Right lung (tissue), 5 donors: Measurements from ENCODE around the gene CASZ1. TPM values are rescaled to one million over a fixed set of nuclear protein-coding genes. Genes with fewer than 3 reads are reported as not detected.

Source experiments
- DNase-seq, 2 donors: peaks; one replicate each; pipeline ENCODE4 v3.0.0-alpha.2; 2013
- polyA plus RNA-seq, 5 donors: library from polyadenylated mRNA; unstranded; fragments of 120-200 nt; gene quantifications; one replicate each; pipeline versions ENCODE4 v1.2.1 to v1.2.3, GENCODE V29; 2013; ENCODE audit warnings: inconsistent platforms in 1 of 5, low replicate concordance in 1 of 5; ENCODE audit not compliant: insufficient read length in 5 of 5, insufficient read depth in 1 of 5

Gene CASZ1
- polyA plus RNA-seq, 5 donors = 14.9 to 21.4 (median 16.9) TPM

DNA sequence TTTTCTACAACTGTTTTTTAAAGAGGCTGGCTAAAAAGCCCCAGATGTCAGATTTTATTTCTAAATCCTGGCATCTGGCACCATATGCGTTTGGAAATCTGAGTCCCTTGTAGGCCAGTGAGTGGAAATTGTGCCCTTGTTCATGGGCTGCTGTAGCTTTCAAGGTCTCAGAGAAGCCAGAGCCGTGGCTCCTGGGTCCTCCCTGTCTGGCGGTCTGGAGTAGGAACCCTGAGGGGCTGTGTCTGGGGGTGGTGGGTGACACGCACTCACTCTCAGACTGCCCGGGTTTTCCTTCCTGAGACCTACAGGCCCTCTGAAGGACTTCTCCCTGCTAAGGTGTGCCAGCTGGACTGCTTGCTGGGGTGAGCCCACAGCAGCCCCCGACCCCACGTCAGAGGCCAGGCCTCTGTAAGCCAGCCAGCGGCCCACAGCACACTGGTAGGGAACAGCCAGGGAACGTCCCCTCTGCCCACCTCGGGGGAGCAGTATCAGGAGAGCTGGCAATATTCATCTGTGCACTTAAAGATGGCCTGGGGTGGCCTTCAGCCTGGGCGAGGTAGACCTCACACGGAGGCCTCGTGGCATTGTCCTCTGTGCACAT lies 170.2 kb downstream of the CASZ1 start:
- no peak for DNase-seq

DNA sequence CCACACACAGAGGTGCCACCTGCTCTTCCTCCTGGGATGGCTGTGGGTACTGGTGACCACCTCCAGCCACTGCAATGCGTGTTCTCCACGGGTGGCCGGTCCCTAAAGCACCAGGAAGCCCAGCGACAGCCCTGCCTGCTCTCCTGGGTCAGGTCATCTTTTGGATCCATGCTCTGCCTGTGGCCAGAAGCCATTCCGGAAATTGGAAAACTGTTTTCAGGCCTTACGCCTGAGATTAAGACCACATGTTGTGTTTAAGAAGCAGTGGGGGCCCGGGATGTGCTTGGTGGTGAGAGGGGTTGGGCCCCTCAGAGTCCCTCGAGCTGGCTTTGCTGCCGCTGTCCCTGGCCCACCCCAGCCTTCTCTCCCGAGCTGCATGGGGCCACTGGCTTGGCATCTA lies 170.9 kb downstream of the CASZ1 start:
- no peak for DNase-seq

DNA sequence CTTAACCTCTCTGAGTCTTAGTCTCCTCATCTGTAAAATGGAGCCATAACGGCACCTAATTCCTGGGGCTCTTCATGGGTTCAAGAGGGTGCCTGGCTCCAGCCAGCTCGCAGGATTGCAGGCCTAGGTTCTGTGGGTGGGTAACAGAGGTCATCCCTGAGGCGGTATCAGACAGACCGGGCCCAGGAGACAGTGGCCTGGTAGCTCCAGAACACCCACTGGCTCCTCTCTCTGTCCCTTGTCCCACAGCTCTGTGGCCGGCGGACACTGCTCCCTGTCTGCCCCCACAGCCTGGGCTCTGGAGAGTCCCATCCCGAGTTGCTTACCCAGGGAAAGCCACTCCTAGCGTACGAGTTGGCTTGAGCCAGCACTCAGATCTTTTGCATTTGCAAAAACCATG lies 171.4 kb downstream of the CASZ1 start:
- no peak for DNase-seq

DNA sequence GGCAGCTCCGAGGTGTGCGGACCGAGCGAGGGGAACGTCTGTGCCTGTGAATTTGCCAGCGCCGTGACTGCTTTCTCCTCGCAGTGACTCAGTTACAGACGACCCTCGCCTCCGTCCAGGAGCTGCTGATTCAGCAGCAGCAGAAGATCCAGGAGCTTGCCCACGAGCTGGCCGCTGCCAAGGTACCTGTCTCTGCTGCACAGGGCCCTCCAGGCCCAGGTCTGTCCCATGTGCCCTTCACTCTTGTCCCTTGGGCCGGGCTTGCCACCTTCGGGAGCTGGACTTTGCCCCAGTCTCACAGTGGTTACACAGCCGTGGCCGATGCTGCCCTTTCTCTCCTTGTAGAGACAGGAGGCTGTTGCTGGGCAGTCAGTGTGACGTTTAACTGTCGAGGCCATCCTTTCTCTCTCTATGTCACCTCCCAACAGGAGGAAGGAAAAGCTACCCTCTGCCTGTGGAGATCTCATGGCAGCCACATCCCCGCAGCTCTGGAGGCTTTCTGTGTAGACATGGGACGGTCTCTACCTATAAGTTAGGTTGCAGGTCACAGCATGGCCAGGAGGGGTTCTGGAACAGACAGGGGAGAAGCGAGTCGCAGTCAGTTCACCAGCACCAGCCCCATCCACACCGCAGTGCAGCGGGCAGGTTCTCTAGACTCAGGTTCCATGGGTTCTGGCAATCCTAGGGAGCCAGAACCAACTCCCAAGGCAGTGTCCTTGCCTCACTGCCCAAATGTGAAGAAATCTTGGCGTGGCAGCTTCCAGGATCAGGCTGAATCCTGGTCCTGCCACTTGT lies 172.0 kb downstream of the CASZ1 start:
- no peak for DNase-seq

DNA sequence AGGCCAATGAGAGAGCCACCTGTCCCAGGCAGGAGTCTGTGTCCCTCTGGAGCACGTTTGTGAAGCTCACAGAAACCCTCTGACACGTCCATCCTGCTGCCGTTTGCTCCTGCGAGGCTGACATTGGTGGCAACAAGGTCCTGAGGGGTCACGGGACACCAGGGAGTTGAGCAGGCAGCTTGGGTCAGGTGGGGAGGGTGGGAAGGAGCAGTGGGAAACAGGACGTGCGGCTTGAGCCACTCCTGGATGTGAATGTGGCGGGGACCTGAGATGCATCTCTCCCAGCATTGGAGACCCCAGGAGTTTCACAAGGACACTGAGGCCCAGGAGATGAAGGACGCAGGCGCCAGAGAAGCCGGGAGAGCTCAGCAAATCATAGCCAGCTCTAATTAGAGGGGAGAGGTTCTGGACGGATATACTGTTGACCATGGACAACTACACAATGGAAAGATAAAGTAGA lies 172.7 kb downstream of the CASZ1 start:
- no peak for DNase-seq

DNA sequence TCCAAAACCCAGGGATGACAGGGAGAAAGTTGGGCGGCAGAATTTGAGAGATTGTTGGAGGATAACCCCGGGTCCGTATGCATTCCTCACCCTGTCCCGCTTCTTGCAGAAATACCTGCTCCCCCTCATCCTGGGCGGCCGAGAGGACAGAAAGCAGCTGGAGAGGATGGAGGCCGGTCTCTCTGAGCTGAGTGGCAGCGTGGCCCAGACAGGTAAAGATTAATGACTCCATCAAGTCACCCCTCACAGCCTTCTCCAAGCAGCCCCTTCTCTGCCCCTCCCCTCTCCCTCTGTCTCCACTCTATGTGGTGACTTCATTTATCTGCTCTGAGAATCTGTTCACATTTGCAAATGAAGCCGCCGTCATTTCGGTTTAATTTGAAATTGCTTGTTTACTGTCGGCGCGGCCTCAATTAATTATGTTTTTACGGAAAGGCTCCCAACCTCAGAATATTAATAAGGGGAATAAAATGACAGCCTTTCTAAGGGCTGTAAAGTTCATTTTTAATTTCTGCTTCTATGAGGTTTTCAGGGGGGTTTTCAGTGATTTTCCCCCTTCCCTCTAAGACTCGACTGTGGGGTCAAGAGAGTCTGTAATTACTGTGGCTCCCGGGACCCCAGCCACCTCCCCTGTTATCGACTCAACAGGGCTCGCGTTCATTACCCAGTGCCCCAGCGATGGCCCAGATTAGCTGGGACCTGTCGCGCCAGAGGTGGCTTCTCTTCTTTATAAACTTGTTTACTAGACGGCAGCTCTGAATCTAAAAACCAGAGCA lies 173.3 kb downstream of the CASZ1 start:
- DNase-seq = no peak

DNA sequence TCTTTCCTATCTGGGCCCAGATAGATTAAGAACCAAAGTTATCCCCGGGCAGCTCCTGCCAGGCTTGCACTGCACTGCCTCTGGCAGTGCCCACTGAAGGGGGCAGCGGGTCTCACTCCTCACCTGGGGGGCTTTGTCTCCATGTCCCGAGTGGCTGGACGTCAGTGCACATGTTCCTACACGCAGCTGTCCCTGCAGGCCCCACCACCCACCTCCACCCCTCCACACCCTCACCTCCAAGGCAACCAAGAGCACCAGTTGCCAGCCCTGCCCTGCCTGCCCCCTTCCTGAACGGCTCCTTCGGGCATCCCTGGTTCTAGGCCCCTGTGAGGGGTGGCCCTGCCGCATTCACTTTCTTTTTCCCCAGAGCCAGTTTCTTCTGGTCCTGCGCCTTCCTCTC lies 174.5 kb downstream of the CASZ1 start:
- DNase-seq = no peak

DNA sequence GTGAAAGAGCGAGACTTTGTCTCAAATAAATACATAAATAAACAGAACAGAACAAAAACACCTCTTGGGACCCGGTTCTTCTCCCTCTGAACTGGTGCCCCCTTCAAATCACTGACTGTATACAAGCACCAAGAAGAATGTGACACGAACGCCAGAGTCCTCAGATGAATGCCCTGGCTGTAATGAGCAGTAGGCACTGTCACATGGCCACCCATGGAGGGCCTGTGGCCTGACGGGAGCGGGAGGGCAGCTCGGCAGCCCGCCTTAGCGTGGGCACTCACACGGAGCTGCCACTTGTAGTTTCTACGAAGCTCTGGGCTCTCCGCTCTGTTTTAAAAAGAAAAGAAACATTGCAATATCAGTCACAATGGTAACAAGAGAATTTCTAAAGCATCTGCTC lies 175.7 kb downstream of the CASZ1 start:
- no peak for DNase-seq

DNA sequence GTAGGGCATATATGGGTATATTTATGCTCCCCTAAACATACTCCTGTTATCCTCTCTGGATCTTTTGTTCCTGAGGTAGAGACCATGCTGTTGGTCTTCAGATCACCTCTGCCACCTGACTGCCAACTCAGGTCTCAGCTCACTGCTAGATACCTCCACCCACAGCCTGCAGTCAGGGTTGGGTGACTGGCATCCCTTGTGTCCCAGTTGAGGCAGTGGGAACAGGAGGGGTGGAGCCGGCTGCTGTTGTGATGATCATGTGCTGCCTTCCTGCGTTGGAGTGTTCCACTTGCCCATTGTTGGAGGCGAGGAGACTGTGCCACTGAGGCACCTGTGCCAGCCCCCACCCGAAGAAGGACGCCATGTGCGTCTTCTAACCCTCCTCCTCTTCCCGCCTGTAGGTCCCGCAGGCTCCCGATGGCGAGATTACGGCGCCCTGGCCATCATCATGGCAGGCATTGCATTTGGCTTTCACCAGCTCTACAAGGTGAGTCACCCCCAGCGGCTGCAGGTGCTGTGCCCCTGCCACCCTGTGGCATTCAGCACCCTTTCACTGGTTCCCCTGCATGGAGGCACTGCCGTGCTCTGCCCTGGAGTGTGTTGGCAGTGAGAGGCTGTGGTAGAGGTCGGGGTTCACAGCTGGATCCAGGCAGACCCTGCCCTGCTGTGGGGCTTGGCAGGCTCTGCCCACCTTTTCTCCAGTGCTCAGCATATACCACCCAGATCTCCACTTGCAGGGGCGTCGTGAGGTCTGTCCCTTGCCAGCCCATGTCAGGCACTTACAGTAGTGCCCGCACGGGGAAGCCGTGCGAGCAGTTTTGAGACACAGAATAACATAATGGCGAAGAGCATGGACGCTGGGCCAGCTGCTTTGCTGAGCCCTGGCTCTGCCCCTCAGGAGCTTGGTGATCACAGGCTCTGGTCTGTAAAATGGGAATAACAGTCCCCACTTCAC lies 178.2 kb downstream of the CASZ1 start:
- DNase-seq = no peak

DNA sequence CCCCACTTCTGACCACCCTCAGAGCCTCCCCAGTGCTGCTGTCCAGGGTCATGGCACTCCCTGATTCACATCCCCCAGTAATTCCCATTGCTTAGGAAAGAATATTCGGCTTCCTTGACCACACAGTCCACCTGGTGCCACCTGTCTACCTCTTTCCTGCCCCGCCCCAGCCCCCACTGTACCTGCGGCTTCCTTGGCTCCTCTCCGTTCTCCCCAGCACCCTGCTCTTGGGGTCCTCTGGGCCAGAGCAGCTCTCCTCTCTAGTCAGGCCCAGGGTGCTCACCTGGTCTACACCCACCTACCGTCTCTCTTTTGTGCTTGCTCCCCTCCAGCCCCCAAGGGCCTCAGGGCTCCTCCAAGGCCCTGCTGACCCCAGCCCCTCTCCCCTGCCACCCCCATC lies 179.1 kb downstream of the CASZ1 start:
- DNase-seq = no peak

DNA sequence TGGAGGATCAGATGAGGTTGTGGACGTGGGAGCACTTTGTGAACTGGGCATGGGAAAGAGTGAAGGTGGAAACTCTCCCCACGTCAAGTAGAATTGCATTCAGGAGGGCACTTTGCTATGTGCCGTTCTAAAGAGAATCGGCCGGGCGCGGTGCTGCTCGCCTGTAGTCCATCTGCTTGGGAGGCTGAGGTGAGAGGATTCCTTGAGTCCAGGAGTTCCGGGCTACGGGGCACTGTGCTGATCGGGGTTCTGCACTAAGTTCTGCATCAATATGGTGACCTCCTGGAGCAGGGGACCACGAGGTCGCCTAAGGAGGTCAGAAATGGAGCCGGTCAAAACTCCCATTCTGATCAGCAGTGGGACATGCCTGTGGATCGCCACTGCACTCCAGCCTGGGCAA lies 179.8 kb downstream of the CASZ1 start:
- DNase-seq = no peak

DNA sequence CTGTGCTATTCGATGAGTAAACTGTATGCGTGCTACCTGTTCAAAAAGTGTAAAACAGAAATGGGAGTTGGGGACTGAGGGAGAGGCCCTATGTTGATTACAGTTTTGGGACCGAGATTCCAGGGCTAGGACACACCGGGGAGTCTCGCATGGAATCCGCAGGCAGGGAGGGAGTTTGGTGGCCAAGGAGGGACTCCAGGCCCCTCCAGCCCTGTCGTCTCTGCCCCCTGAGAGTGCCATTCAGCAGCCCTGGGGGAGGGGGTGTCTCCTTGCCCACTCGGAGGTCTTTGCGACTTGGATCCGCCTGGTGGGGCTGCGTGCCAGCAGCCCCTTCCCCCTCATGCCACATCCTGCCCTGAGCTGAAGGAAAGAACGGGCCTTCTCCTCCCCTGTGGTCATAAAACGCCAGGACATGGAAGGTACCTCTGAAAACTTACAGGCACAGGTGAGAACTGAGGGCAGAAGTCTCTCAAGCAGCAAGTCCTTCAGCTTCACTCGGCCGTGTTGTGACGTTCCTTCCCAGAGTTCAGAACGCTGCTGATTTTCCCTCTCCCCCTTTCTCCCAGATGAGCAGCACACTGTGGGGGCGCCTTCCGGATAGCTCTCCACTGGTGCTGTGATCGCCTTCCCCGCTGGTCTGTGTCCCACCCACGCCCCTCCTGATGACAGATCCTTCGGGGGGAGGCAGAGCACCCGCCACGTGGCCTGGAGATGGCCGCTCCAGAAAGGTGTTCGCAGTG lies 180.3 kb downstream of the CASZ1 start:
- DNase-seq = no peak

DNA sequence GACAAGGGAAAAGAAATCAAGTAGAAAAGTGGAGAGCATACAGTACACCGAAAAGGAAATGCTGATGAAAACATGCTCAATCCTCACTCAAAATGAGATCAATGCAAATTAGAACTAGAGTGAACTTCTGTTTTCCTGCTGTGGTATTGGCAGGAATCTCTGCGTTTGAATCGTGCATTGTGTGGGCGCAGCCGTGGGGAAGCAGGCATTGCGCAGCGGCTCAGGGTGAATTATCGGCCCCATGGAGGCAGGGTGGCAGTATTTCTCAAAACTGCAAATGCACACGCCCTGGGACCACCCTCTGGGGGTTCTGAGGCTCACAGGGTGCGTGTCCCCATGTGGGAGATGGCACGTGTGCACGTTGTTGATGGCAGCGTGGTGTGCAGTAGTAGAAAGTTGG lies 181.1 kb downstream of the CASZ1 start:
- DNase-seq = no peak

DNA sequence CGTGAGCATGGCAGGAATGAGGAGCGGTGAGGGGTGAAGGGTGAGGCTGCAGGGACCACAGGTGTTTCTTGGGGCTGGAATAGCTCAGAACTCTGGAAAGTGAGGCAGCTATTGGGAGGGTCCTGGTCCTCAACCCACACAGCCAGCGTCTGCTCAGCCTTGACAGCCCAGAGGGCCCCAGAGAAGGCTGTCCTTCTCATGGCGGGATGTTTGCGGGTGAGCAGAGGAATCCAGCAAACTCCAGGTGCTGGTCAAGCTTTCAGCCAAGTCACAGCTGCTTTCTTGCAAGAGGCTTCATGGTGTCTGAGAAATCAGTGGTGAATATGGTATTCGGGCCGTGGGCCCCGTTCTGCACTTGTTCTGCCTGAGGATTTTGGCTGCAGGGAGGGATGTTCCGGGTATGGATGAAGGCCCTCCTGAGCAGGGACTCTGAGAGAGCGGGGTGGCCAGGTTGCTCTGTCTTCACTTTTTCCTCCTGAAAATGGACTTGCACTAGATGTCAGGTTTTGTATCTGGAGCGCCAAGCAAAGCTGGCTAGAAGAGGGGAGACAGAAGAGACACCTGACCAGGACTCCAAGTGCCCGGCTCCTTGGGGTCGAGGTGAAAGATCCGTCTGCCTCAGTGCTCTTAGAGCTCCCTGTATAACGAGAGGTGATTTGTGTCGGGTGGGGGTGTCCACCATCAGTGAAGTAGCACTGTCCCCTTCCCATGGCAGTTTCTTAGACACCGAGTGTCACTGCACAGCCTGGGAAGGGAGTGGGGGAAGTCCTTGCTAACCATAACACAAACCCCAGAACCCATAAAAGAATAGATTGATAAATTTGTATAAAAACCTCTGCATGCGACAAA lies 181.8 kb downstream of the CASZ1 start:
- DNase-seq = no peak

DNA sequence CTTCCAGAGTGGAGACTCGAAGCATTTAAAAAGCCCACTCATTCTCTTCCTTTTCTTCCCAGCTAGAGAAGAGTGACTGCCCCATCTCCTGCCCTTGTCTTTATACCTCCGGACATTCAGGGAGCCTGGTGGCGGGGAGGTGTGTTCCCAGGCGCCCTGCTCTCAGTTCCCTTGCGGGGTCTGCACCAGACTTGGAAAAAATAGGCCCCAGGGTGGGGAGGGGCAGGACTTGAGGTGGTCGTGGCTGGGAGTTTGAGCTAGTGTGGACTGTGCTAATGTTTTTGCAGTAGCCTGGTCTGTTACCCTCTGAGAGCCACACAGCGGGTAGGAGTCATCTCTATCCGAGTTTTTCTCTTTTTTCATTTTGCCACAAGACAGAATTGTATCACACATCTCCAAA lies 182.6 kb downstream of the CASZ1 start:
- no peak for DNase-seq

DNA sequence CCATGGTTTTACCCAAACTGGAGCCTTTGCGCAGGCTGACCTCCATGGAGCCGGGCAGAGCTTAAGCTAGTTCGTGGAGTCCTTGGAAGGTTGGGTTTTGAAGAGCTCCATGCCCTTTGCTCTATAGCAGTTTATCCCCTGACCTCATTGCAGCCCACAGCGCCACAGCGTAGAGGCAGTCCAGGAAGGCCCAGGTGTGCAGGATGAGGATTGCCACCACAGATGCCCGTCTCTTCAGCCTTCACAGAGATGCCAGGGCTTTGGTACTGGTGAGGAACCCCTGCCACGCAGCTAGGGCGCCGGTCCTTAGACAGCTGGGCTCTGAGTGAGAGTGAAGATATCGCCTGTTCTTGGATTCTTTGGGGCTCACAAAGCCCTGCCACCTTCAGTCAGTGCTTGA lies 183.1 kb downstream of the CASZ1 start:
- DNase-seq = no peak

DNA sequence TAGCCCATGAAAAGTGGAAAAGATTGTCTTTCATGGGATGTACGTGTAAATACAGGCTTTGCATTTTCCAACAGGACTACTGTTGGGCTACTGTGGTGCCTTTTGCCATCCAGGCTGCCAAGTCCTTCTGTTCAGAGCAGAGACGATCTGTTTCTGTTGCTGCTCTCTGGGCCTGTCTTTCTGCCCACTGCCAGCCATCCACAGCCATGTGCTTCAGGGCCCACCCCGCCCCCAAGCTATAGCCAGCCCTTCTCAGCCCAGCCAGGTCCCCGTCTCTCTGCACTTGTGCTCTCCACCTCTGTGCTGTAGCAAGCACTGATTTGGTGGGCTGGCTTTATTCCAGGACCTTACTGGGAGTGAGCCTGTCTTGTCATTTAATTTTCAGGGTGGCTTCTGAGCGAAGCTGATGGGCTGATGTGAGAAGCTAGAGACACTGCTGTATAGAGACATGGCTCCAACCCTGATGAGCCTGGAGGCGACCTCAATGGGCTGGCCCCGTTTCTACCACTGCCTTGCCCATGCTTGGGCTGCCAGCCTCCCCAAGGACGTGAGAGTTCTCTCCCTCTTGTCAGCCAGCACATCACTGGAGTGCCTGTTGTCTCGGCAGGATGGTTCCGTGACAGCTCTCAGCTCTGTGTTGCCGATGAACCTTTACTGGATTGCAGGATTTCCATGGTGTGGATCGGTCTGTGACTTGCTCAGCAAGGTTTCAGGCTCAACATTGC lies 183.8 kb downstream of the CASZ1 start:
- DNase-seq = no peak

DNA sequence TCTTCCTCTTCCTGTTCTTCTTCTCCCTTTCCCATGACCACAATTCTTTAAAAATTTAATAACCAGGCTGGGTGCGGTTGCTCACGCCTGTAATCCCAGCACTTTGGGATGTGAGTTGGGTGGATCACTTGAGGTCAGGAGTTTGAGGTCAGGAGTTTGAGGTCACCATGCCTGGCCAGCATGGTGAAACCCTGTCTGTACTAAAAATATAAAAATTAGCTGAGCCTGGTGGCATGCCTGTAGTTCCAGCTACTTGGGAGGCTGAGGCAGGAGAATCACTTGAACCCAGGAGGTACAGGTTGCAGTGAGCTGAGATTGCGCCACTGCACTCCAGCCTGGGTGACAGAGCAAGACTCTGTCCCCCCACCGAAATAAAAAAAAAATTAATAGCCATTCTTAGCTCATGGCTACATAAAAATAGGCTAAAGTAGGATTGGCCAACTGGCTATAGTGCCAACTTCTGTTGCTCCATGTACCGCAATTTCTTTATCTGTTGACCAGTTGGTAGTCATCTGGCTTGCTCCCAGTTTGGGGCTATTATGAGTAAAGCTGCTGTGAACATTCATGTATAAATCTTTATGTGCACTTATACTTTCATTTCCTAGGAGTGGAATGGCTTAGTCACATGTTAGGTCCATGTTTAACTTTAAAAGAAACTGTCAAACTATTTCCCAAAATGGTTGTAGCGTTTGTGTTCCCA lies 185.4 kb downstream of the CASZ1 start:
- DNase-seq = no peak

DNA sequence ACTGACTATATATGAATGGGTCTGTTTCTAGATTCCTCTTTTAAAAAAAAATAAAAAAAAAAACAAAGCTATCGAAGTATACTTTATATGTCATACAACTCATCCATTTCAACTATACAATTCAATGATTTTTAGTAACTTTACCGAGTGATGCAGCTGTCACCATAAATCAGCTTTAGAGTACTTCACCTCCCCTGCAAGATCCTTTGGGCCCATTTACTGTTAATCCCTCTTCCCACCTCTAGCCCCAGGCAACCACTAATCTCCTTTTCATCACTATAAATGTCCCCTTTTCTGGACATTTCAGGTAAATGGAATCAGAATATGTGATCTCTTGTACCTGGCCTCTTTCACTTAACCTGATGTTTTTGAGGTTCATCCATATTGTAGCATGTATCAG lies 187.8 kb downstream of the CASZ1 start:
- no peak for DNase-seq
